H9 (cell line): Measurements from ENCODE around the gene GRAPL. TPM values are rescaled to one million over a fixed set of nuclear protein-coding genes. Genes with fewer than 3 reads are reported as not detected.
"Not testable (repeated sequence)": the region's sequence is repeated elsewhere in the genome, so short reads cannot be mapped to it uniquely, and the experiment has no call there.

ENCODE experiments used
- DNase-seq: peaks from one replicate; pipeline ENCODE4 v3.0.0-alpha.2; 2017
- H2AFZ ChIP-seq: one replicate; pipeline ENCODE4 v1.6.1; 2013; ENCODE audit warnings: mild to moderate bottlenecking, low read length, control low read depth, moderate library complexity
- H2AK5ac ChIP-seq: 2 replicates; pipeline ENCODE4 v1.6.1; 2013; ENCODE audit warnings: low read length, control low read depth, mixed read lengths; ENCODE audit not compliant: insufficient read length
- H2BK120ac ChIP-seq: one replicate; pipeline ENCODE4 v1.6.1; 2013; ENCODE audit warnings: low read depth, mild to moderate bottlenecking, low read length, control low read depth, inconsistent platforms; ENCODE audit not compliant: poor library complexity, severe bottlenecking
- H2BK12ac ChIP-seq: 2 replicates; pipeline ENCODE4 v1.6.1; 2013; ENCODE audit warnings: low read length, control low read depth, mixed read lengths, low read depth; ENCODE audit not compliant: insufficient read length
- H2BK15ac ChIP-seq: 2 replicates; pipeline ENCODE4 v1.6.1; 2013; ENCODE audit warnings: low read depth, low read length, control low read depth
- H2BK20ac ChIP-seq: one replicate; pipeline ENCODE4 v1.6.1; 2013; ENCODE audit warnings: low read depth, mild to moderate bottlenecking, low read length, control low read depth, inconsistent platforms; ENCODE audit not compliant: poor library complexity, severe bottlenecking
- H2BK5ac ChIP-seq: 2 replicates; pipeline ENCODE4 v1.6.1; 2013; ENCODE audit warnings: low read length, control low read depth, mixed read lengths; ENCODE audit not compliant: insufficient read length
- H3K14ac ChIP-seq: 2 replicates; pipeline ENCODE4 v1.6.1; 2013; ENCODE audit warnings: low read length, control low read depth; ENCODE audit not compliant: insufficient read depth
- H3K18ac ChIP-seq: 2 replicates; pipeline ENCODE4 v1.6.1; 2013; ENCODE audit warnings: low read depth, mild to moderate bottlenecking, mixed read lengths, low read length, control low read depth; ENCODE audit not compliant: insufficient read length
- H3K23ac ChIP-seq: 2 replicates; pipeline ENCODE4 v1.6.1; 2013; ENCODE audit warnings: low read length, control low read depth, mixed read lengths, low read depth; ENCODE audit not compliant: insufficient read length
- H3K23me2 ChIP-seq: 2 replicates; pipeline ENCODE4 v1.6.1; 2013; ENCODE audit warnings: low read depth, mild to moderate bottlenecking, mixed read lengths, low read length, control low read depth; ENCODE audit not compliant: insufficient read length, poor library complexity, severe bottlenecking
- H3K27ac ChIP-seq: 2 replicates; pipeline ENCODE4 v1.5.1; 2013; ENCODE audit warnings: low read length, control low read depth, mixed read lengths, low read depth; ENCODE audit not compliant: insufficient read length
- H3K27me3 ChIP-seq: 2 replicates; pipeline ENCODE4 v1.6.1; 2013; ENCODE audit warnings: low read length, control low read depth, inconsistent platforms; ENCODE audit not compliant: insufficient read depth
- H3K4ac ChIP-seq: 2 replicates; pipeline ENCODE4 v1.6.1; 2013; ENCODE audit warnings: low read depth, mild to moderate bottlenecking, control low read depth, inconsistent platforms, low read length, moderate library complexity
- H3K4me1 ChIP-seq: 2 replicates; pipeline ENCODE4 v1.6.1; 2013; ENCODE audit warnings: low read length, control low read depth, inconsistent platforms; ENCODE audit not compliant: insufficient read depth
- H3K4me2 ChIP-seq: 2 replicates; pipeline ENCODE4 v1.6.1; 2013; ENCODE audit warnings: low read length, control low read depth, mixed read lengths; ENCODE audit not compliant: insufficient read length, insufficient read depth
- H3K56ac ChIP-seq: 2 replicates; pipeline ENCODE4 v1.6.1; 2013; ENCODE audit warnings: low read depth, mild to moderate bottlenecking, mixed read lengths, low read length, control low read depth; ENCODE audit not compliant: insufficient read length
- H3K79me1 ChIP-seq: 2 replicates; pipeline ENCODE4 v1.6.1; 2013; ENCODE audit warnings: low read depth, mild to moderate bottlenecking, moderate library complexity, low read length, control low read depth, inconsistent platforms; ENCODE audit not compliant: insufficient read depth, poor library complexity, severe bottlenecking
- H3K79me2 ChIP-seq: 2 replicates; pipeline ENCODE4 v1.6.1; 2013; ENCODE audit warnings: low read length, control low read depth, inconsistent platforms; ENCODE audit not compliant: insufficient read depth
- H3K9ac ChIP-seq: 2 replicates; pipeline ENCODE4 v1.6.1; 2013; ENCODE audit warnings: low read length, control low read depth, mixed read lengths; ENCODE audit not compliant: insufficient read length; ENCODE audit errors: extremely low read depth
- H3K9me3 ChIP-seq: one replicate; pipeline ENCODE4 v1.6.1; 2013; ENCODE audit warnings: low read depth, low read length, inconsistent platforms; ENCODE audit not compliant: control insufficient read depth
- H3T11ph ChIP-seq: one replicate; pipeline ENCODE4 v1.6.1; 2013; ENCODE audit warnings: mild to moderate bottlenecking, low read length, control low read depth, inconsistent platforms
- H4K20me1 ChIP-seq: one replicate; pipeline ENCODE4 v1.6.1; 2013; ENCODE audit not compliant: control insufficient read depth, insufficient read length, insufficient read depth
- H4K5ac ChIP-seq: 2 replicates; pipeline ENCODE4 v1.6.1; 2013; ENCODE audit warnings: low read depth, mild to moderate bottlenecking, mixed read lengths, low read length, control low read depth; ENCODE audit not compliant: insufficient read length
- H4K8ac ChIP-seq: replicated peaks from 2 replicates; pipeline ENCODE4 v1.6.1; 2013; ENCODE audit warnings: low read length, control low read depth, mixed read lengths, low read depth; ENCODE audit not compliant: insufficient read length
- H4K91ac ChIP-seq: 2 replicates; pipeline ENCODE4 v1.6.1; 2013; ENCODE audit warnings: low read depth, mild to moderate bottlenecking, moderate library complexity, mixed read lengths, low read length, control low read depth; ENCODE audit not compliant: insufficient read length
- H3K27ac Mint-ChIP-seq, 3 experiments: 2 replicates in 2 of 3; 3 replicates in 1 of 3; pipeline ENCODE4 v1.8.0; 2020 to 2021; ENCODE audit warnings: mixed read lengths in 3 of 3, mild to moderate bottlenecking in 1 of 3, moderate library complexity in 1 of 3
- H3K27me3 Mint-ChIP-seq: 2 replicates; pipeline ENCODE4 v1.8.0; 2021; ENCODE audit warnings: low read depth, mild to moderate bottlenecking, moderate library complexity, mixed read lengths
- H3K36me3 Mint-ChIP-seq, 3 experiments: 2 replicates in 2 of 3; 3 replicates in 1 of 3; pipeline ENCODE4 v1.8.0; 2020 to 2021; ENCODE audit warnings: low read depth in 3 of 3, mixed read lengths in 3 of 3; ENCODE audit not compliant: insufficient read depth in 1 of 3
- H3K4me1 Mint-ChIP-seq, 2 experiments: 2 replicates each; pipeline ENCODE4 v1.8.0; 2020; ENCODE audit warnings: mixed read lengths in 2 of 2
- H3K4me3 Mint-ChIP-seq, 2 experiments: 2 replicates in 1 of 2; 3 replicates in 1 of 2; pipeline ENCODE4 v1.8.0; 2020 to 2021; ENCODE audit warnings: mild to moderate bottlenecking in 2 of 2, mixed read lengths in 2 of 2, moderate library complexity in 1 of 2
- H3K9me3 Mint-ChIP-seq, 2 experiments: 2 replicates in 1 of 2; 3 replicates in 1 of 2; pipeline ENCODE4 v1.8.0; 2020; ENCODE audit warnings: mild to moderate bottlenecking in 2 of 2, mixed read lengths in 2 of 2, moderate library complexity in 1 of 2
- WGBS: extraction: QIAGEN DNeasy Blood & Tissue Kit; methylation state at CpG from one replicate; pipeline ENCODE4 v1.1.7; 2013; ENCODE audit warnings: missing lambda C conversion rate, low lambda C conversion rate, mixed read lengths; ENCODE audit not compliant: insufficient read length; ENCODE audit errors: extremely low coverage; 5-methylcytosine and 5-hydroxymethylcytosine counted together
- total RNA-seq: library from RNA; stranded (reverse); gene quantifications from 2 replicates; pipeline ENCODE4 v1.2.1, GENCODE V29; 2021

Gene GRAPL
- total RNA-seq, 1 experiment from 2014 or later, result 0.55 TPM

GRCh38 chr17:19112459-19112826 lies 14.9 kb upstream of the GRAPL start:
- not testable (repeated sequence) for H3K27me3 Mint-ChIP-seq, H4K20me1 ChIP-seq, H2BK15ac ChIP-seq, H2BK12ac ChIP-seq, H4K91ac ChIP-seq, H3K4me1 Mint-ChIP-seq, H3K14ac ChIP-seq, H3K27ac ChIP-seq, H3T11ph ChIP-seq, H3K9me3 Mint-ChIP-seq, H3K23ac ChIP-seq, H3K56ac ChIP-seq, H3K79me2 ChIP-seq, DNase-seq, H2BK5ac ChIP-seq, H3K4me1 ChIP-seq, H2BK20ac ChIP-seq, H3K4ac ChIP-seq, H4K5ac ChIP-seq, H3K27me3 ChIP-seq, H3K79me1 ChIP-seq, H2AK5ac ChIP-seq, H3K36me3 Mint-ChIP-seq, H2BK120ac ChIP-seq, H3K27ac Mint-ChIP-seq, H3K9ac ChIP-seq, H3K4me2 ChIP-seq, H4K8ac ChIP-seq, H3K18ac ChIP-seq, H2AFZ ChIP-seq, H3K23me2 ChIP-seq, H3K9me3 ChIP-seq, H3K4me3 Mint-ChIP-seq
- WGBS, result no CpG with 5 or more reads among the region's 18 CpGs

DNA sequence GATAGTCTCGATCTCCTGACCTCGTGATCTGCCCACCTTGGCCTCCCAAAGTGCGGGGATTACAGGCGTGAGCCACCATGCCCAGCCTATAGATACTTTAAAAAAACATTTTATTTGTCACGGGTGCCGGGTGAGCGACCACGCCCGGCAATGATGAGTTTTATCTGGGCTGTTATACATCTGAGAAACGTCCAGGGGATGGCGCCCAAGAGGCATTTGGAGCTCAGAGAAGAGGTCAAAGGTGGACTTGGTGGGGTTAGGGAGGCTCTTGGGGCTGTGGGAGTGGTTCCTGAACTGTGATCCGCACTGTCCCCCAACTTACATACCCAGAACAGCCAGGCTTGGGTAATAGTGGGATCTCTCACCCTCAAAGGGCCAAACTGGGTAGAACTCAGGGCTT lies 8.7 kb upstream of the GRAPL start:
- H3K9me3 Mint-ChIP-seq, H3K36me3 Mint-ChIP-seq, H2BK20ac ChIP-seq, H3K4me1 ChIP-seq, H3K4me2 ChIP-seq, H3K23ac ChIP-seq, H2BK5ac ChIP-seq, DNase-seq, H3K27ac ChIP-seq, H3K4me3 Mint-ChIP-seq, H4K20me1 ChIP-seq, H3K14ac ChIP-seq, H3K9ac ChIP-seq, H2BK15ac ChIP-seq, H3K27me3 ChIP-seq, H2AFZ ChIP-seq, H3K56ac ChIP-seq, H3T11ph ChIP-seq, H3K4me1 Mint-ChIP-seq, H3K18ac ChIP-seq, H3K4ac ChIP-seq, H3K9me3 ChIP-seq, H4K5ac ChIP-seq, H2AK5ac ChIP-seq, H4K8ac ChIP-seq, H3K79me2 ChIP-seq, H3K27me3 Mint-ChIP-seq, H4K91ac ChIP-seq, H3K27ac Mint-ChIP-seq, H2BK12ac ChIP-seq, H2BK120ac ChIP-seq, H3K79me1 ChIP-seq, H3K23me2 ChIP-seq: not testable (repeated sequence)
- no CpG with 5 or more reads among the region's 12 CpGs for WGBS

DNA sequence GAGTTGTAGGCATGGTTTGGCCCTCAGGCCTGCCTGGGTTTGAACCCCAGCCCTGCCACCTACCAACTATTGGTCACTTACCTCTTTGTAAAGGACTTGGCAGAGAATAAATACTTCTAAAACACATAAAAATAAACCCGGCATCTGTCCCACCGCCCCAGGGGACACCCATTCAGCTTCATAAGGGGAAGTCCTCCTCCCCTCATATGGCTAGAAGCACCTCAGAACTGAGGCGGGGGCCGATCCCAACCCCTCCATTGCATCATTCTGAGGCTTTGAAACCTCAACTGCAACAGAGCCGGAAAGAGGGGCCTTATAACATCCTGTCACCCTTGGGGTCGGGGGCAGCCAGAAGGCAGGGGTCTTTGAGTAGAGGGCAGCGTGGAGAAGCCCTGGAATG lies 2.1 kb upstream of the GRAPL start:
- not testable (repeated sequence) for H2AFZ ChIP-seq, DNase-seq, H2BK20ac ChIP-seq, H3K4ac ChIP-seq, H3K27me3 ChIP-seq, H3K79me1 ChIP-seq, H4K5ac ChIP-seq, H4K8ac ChIP-seq, H2BK5ac ChIP-seq, H2BK15ac ChIP-seq, H4K20me1 ChIP-seq, H3K27ac ChIP-seq, H3K18ac ChIP-seq, H3K27ac Mint-ChIP-seq, H3K4me1 ChIP-seq, H3K14ac ChIP-seq, H3K23me2 ChIP-seq, H3K9ac ChIP-seq, H3K9me3 ChIP-seq, H3K27me3 Mint-ChIP-seq, H3K56ac ChIP-seq, H3K4me1 Mint-ChIP-seq, H3K36me3 Mint-ChIP-seq, H3K4me3 Mint-ChIP-seq, H3K79me2 ChIP-seq, H3K4me2 ChIP-seq, H3K23ac ChIP-seq, H2BK12ac ChIP-seq, H3K9me3 Mint-ChIP-seq, H3T11ph ChIP-seq, H4K91ac ChIP-seq, H2AK5ac ChIP-seq, H2BK120ac ChIP-seq
- WGBS, result no CpG with 5 or more reads among the region's 7 CpGs
